Esophagus squamous epithelium (tissue), 4 donors: ENCODE measurements around the gene EYS.

Experiments
- POLR2A ChIP-seq, 4 donors: fragments of 450-650 bp; IDR thresholded peaks; one replicate each; pipeline ENCODE4 v1.6.1; 2017; ENCODE audit warnings: antibody characterized with exemption in 4 of 4, mild to moderate bottlenecking in 4 of 4, moderate library complexity in 3 of 4
- TF ChIP-seq, protein P1 (sequence below), 6 experiments: fragments of 450-650 bp in 4 of 6; fragments of 200-600 bp in 2 of 6; sonication (generic) in 2 of 6; IDR thresholded peaks; one replicate each; pipeline ENCODE4 v1.5.1; 2016 to 2019; ENCODE audit warnings: antibody characterized with exemption in 6 of 6, mild to moderate bottlenecking in 4 of 6, moderate library complexity in 4 of 6

DNA sequence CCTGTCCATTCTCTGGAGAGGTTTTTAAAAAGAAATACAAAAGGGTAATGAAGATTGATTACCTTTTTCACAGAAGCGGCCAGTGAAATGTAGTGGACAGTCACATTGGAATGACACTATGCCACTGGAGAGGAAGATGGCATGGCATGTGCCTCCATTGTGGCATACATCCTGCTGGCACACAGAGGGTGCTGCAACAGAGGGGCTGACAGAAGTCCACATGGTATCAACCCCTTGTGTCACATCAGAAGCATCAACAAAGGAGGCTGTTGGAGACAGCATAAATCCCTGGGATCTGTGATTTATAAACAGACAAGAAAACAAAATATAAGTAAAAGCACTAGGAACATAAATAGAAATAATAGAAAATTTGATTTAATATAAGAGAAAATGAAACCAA lies 1476.5 kb downstream of the EYS start:
- no peak for TF ChIP-seq POLR2A (IDR thresholded peaks at IDR 0.05)
- TF ChIP-seq, protein P1, sequence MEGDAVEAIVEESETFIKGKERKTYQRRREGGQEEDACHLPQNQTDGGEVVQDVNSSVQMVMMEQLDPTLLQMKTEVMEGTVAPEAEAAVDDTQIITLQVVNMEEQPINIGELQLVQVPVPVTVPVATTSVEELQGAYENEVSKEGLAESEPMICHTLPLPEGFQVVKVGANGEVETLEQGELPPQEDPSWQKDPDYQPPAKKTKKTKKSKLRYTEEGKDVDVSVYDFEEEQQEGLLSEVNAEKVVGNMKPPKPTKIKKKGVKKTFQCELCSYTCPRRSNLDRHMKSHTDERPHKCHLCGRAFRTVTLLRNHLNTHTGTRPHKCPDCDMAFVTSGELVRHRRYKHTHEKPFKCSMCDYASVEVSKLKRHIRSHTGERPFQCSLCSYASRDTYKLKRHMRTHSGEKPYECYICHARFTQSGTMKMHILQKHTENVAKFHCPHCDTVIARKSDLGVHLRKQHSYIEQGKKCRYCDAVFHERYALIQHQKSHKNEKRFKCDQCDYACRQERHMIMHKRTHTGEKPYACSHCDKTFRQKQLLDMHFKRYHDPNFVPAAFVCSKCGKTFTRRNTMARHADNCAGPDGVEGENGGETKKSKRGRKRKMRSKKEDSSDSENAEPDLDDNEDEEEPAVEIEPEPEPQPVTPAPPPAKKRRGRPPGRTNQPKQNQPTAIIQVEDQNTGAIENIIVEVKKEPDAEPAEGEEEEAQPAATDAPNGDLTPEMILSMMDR (IDR thresholded peaks at IDR 0.05) = no peak
